Measurements from ENCODE around the gene C2CD5. TPM values are rescaled to one million over a fixed set of nuclear protein-coding genes. Genes with fewer than 3 reads are reported as not detected.

C2CD5 gene
- total and polyA plus RNA-seq, 2 donors (not counting 1 experiment from before 2014, with no cell fraction given): 24.6 to 61.7 TPM

DNA sequence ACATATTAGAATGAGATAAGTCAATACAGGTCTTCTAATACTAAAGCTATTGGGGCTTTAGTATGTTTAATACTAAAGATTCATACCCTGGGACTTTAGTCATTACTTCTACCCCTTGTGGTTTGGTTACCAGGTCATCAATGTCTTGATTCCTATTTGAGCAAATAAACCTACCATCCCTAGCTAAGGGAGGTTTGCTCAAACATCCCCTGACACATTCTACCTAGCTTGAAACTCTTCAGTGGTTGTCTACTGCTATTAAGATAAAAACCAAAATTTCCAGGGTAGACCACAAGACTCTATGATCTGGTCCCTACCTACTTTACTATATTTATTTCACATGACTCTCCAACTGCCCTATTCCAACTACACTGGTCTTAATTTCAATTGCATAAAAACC is 7.3 kb upstream of the C2CD5 start:
- DNase-seq (no peak), ATAC-seq (ENCODE audit: low read depth) (no peak)
- Mint-ChIP-seq H3K27ac (no peak overlapping the region), H3K9me3 (ENCODE audit: insufficient read depth) (peaks cover 13% of the 10 kb centered on the region), H3K4me1 (peaks cover 2% of the 10 kb centered on the region), H3K4me3 (no peak overlapping the region), H3K27me3 (peaks cover 8% of the 10 kb centered on the region)
- Histone ChIP-seq H3K9ac (ENCODE audit: low read length) (no peak overlapping the region), H3K27me3 (replicated peaks in 1 of 4; ENCODE audit: control extremely low read depth in 1 of 4, control insufficient read depth in 3 of 4, insufficient read depth in 4 of 4, low read length in 3 of 4) (peaks cover 0 to 3% (median 0%) of the 10 kb centered on the region in 4 experiments), H3K36me3 (replicated peaks in 1 of 2; ENCODE audit: control extremely low read depth in 1 of 2, control insufficient read depth in 1 of 2, extremely low read depth in 1 of 2, insufficient read depth in 2 of 2, low read length in 1 of 2) (no peaks in the 10 kb centered on the region), H3K79me2 (ENCODE audit: control insufficient read depth, insufficient read depth, low read length) (no peaks in the 10 kb centered on the region), H3K9me3 (ENCODE audit: control extremely low read depth in 1 of 3, control insufficient read depth in 2 of 3, insufficient read depth in 1 of 3, low read length in 2 of 3) (peaks cover 4 to 16% (median 11%) of the 10 kb centered on the region in 3 donors), H3K27ac (ENCODE audit: low read length in 2 of 2) (no peak overlapping the region), H3K4me1 (ENCODE audit: control insufficient read depth in 2 of 2, insufficient read depth in 2 of 2, low read length in 2 of 2) (peaks cover 5 to 6% of the 10 kb centered on the region in 2 donors), H2AFZ (ENCODE audit: insufficient read depth, low read depth, low read length, poor library complexity, severe bottlenecking) (no peak overlapping the region), H3K4me3 (ENCODE audit: control extremely low read depth in 1 of 5, extremely low read depth in 1 of 5, insufficient read depth in 1 of 5, low read depth in 2 of 5, low read length in 4 of 5) (no peak overlapping the region), H3K4me2 (replicated peaks; ENCODE audit: low read depth, low read length, poor library complexity, severe bottlenecking) (no peak overlapping the region), H4K20me1 (ENCODE audit: control insufficient read depth, insufficient read depth, low read length, poor library complexity, severe bottlenecking) (no peaks in the 10 kb centered on the region)
- ChIA-PET CTCF (no interaction called here), POLR2A (no interaction called here)
- intact Hi-C loops (cut with micrococcal nuclease): no loop called here
- TF ChIP-seq EZH2 (IDR thresholded peaks at IDR 0.05; ENCODE audit: borderline replicate concordance, insufficient read depth, low read depth, low read length, poor library complexity, severe bottlenecking): no peak
- TF ChIP-seq, protein P1, sequence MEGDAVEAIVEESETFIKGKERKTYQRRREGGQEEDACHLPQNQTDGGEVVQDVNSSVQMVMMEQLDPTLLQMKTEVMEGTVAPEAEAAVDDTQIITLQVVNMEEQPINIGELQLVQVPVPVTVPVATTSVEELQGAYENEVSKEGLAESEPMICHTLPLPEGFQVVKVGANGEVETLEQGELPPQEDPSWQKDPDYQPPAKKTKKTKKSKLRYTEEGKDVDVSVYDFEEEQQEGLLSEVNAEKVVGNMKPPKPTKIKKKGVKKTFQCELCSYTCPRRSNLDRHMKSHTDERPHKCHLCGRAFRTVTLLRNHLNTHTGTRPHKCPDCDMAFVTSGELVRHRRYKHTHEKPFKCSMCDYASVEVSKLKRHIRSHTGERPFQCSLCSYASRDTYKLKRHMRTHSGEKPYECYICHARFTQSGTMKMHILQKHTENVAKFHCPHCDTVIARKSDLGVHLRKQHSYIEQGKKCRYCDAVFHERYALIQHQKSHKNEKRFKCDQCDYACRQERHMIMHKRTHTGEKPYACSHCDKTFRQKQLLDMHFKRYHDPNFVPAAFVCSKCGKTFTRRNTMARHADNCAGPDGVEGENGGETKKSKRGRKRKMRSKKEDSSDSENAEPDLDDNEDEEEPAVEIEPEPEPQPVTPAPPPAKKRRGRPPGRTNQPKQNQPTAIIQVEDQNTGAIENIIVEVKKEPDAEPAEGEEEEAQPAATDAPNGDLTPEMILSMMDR (IDR thresholded peaks at IDR 0.05): no peak

DNA sequence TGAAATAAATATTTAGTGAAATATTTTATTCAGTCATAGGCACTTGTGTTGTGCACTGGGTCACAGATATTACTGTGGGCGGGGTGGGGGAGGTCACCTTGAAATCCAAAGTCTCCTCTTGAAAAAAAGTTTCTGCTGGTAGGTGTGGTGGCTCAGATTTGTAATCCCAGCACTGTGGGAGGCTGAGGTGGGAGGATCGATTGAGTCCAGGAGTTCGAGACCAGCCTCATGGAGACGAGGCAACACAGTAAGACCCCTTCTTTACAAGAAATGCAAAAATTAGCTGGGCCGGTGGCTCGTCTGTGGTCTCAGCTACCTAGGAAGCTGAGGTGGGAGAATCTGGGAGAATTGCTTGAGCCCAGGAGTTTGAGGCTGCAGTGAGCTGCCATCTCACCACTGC is 913 bp upstream of the C2CD5 start:
- no peaks in the 10 kb centered on the region for H4K20me1 ChIP-seq (ENCODE audit: control insufficient read depth, insufficient read depth, low read length, poor library complexity, severe bottlenecking)
- peak overlapping the region; percentile 62 for H3K27ac Mint-ChIP-seq
- H3K9me3 Mint-ChIP-seq (ENCODE audit: insufficient read depth): no peaks in the 10 kb centered on the region
- no peak overlapping the region for H3K27ac ChIP-seq (ENCODE audit: low read length in 2 of 2)
- H3K79me2 ChIP-seq (ENCODE audit: control insufficient read depth, insufficient read depth, low read length): peaks cover 34% of the 10 kb centered on the region
- ChIA-PET POLR2A (interaction anchor here (1.8 kb wide), 1 partner anchor 80 kb away, joined by 21 read pairs; the partner anchor contains the start of gene ETNK1), CTCF (interaction anchor here (1.5 to 1.8 kb wide), 3 partner anchors 16 to 79 kb away, joined by 3 to 9 read pairs (median 4); partner anchors contain the start of gene ETNK1)
- WGBS (ENCODE audit: insufficient coverage): 100% methylated on average over 1 of the region's 6 CpGs
- H3K4me3 ChIP-seq (ENCODE audit: control extremely low read depth in 1 of 5, extremely low read depth in 1 of 5, insufficient read depth in 1 of 5, low read depth in 2 of 5, low read length in 4 of 5): peak overlapping the region in 1 of 5 experiments; percentile 85
- TF ChIP-seq, protein P1 (IDR thresholded peaks at IDR 0.05): no peak
- TF ChIP-seq EZH2 (IDR thresholded peaks at IDR 0.05; ENCODE audit: borderline replicate concordance, insufficient read depth, low read depth, low read length, poor library complexity, severe bottlenecking): no peak
- peaks cover 34% of the 10 kb centered on the region for H3K4me1 Mint-ChIP-seq
- peaks cover 0 to 12% (median 0%) of the 10 kb centered on the region in 3 donors for H3K9me3 ChIP-seq (ENCODE audit: control extremely low read depth in 1 of 3, control insufficient read depth in 2 of 3, insufficient read depth in 1 of 3, low read length in 2 of 3)
- H3K4me2 ChIP-seq (replicated peaks; ENCODE audit: low read depth, low read length, poor library complexity, severe bottlenecking): peak overlapping the region; percentile 78
- no peaks in the 10 kb centered on the region for H3K27me3 ChIP-seq (replicated peaks in 1 of 4; ENCODE audit: control extremely low read depth in 1 of 4, control insufficient read depth in 3 of 4, insufficient read depth in 4 of 4, low read length in 3 of 4)
- peak overlapping the region; percentile 85 for H3K9ac ChIP-seq (ENCODE audit: low read length)
- peak overlapping the region; percentile 72 for H3K4me3 Mint-ChIP-seq
- DNase-seq (no peak), ATAC-seq (ENCODE audit: low read depth) (no peak)
- peak overlapping the region; percentile 87 for H2AFZ ChIP-seq (ENCODE audit: insufficient read depth, low read depth, low read length, poor library complexity, severe bottlenecking)
- H3K27me3 Mint-ChIP-seq: peaks cover 4% of the 10 kb centered on the region
- intact Hi-C loops (cut with micrococcal nuclease): no loop called here
- no peaks in the 10 kb centered on the region for H3K36me3 ChIP-seq (replicated peaks in 1 of 2; ENCODE audit: control extremely low read depth in 1 of 2, control insufficient read depth in 1 of 2, extremely low read depth in 1 of 2, insufficient read depth in 2 of 2, low read length in 1 of 2)
- H3K4me1 ChIP-seq (ENCODE audit: control insufficient read depth in 2 of 2, insufficient read depth in 2 of 2, low read length in 2 of 2): peaks cover 33 to 38% of the 10 kb centered on the region in 2 donors

Measured in B cell (primary cell).